ENCODE results near the gene BRI3. TPM values are rescaled to one million over a fixed set of nuclear protein-coding genes. Genes with fewer than 3 reads are reported as not detected.

The BRI3 gene
- total RNA-seq = 29.0 and 31.6 TPM in 2 replicates

DNA sequence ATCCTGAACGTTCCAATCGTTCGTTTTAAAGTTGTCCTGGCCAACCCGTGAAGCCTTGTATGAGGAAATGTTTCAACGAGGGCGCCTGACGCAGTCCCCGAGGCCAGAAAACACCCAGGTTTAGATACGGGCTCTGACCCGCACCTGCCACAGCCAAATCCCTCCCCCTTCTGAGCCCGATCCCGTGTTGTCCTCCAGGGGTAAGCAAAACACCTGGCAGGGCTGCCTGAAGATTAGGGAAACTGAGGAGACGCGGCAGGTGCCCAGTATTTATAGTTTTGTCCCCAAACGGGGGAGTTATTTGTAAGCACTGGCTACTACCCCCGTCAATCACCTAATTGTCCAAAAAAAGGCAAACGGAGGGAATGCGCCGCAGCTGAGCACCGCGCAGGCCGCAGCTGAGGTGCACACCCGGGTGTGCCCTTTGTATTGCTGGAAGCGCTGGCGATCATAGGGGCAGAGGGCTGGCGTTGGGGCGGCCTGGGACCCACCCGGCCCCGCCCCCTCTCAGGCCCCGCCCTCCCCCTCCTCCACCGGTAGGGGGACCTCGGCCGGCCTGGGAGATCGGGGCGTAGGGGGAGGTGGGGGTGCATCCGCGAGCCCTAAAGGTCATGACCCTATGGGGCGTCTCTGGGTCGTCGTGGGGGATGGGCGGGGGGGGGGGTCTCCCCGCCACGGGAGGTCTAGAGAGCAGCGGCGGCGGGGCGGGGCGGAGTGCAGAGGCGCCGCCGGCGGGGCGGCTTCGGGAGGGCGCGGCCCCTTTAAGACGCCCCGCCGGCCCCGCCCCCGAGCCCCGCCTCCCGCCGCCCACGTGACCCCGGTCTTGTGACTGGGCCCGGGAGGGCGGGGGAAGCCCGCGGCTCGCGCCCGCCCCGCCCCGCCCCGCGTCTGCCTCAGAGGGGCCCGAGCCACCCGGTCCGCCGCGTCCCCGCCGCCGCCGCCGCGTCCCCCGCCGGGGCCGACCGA lies at the start of gene BRI3:
BRI3 (plus strand) TSS at position 896 of the 966 bp plus-strand sequence. CDS start 110 bp downstream, outside the sequence.

GRCh38 chr7:98251601-98252424 lies 29.7 kb upstream of the BRI3 start, which contains the start of gene TECPR1:
TECPR1 (minus strand) TSS chr7:98252232; CDS start chr7:98246146, 6,086 bp downstream.

Other genes starting within 250 kb of the BRI3 start
- 9.0 and 9.8 TPM in 2 replicates for gene LMTK2, start 174.8 kb upstream of the BRI3 start, total RNA-seq
- gene BHLHA15, start 70.2 kb upstream of the BRI3 start, total RNA-seq = 0.77 and 2.8 TPM in 2 replicates
- gene TECPR1, start 29.5 kb upstream of the BRI3 start, total RNA-seq = 24.0 and 37.2 TPM in 2 replicates
- gene BAIAP2L1, start 119.4 kb downstream of the BRI3 start, total RNA-seq = 2.7 and 3.1 TPM in 2 replicates